Measurements from ENCODE around the gene AQP3.

AQP3 gene

GRCh38 chr9:33419708-33420303 is 27.6 kb downstream of the AQP3 start:
- TF ChIP-seq ZNF274 (IDR thresholded peaks at IDR 0.05; ENCODE audit: low read depth, low read length), result no peak
- TF ChIP-seq YY1 (IDR thresholded peaks at IDR 0.05; ENCODE audit: insufficient read depth, insufficient read length), result no peak
- no peak for TF ChIP-seq SUZ12 (IDR thresholded peaks at IDR 0.05; ENCODE audit: extremely low read depth, insufficient read depth, insufficient read length)
- Histone ChIP-seq H3K9me3 (ENCODE audit: insufficient read depth, low read length) (no peaks in the 10 kb centered on the region), H3K27me3 (ENCODE audit: insufficient read depth, insufficient read length) (no peaks in the 10 kb centered on the region), H3K4me1 (ENCODE audit: insufficient read depth, insufficient read length) (peaks cover 4% of the 10 kb centered on the region), H3K9ac (ENCODE audit: insufficient read length, low read depth) (no peak overlapping the region), H3K4me3 (ENCODE audit: insufficient read length, low read depth) (no peak overlapping the region), H3K36me3 (ENCODE audit: insufficient read depth, insufficient read length, low read length) (no peaks in the 10 kb centered on the region)
- DNase-seq (ENCODE audit: low read depth, low spot score), result no peak

- TF ChIP-seq ZNF274 (IDR thresholded peaks at IDR 0.05; ENCODE audit: low read depth, low read length) (no peak), YY1 (IDR thresholded peaks at IDR 0.05; ENCODE audit: insufficient read depth, insufficient read length) (no peak), SUZ12 (IDR thresholded peaks at IDR 0.05; ENCODE audit: extremely low read depth, insufficient read depth, insufficient read length) (no peak)
- no peak for DNase-seq (ENCODE audit: low read depth, low spot score)
- no peaks in the 10 kb centered on the region for H3K9me3 ChIP-seq (ENCODE audit: insufficient read depth, low read length)
- H3K4me1 ChIP-seq (ENCODE audit: insufficient read depth, insufficient read length), result peaks cover 4% of the 10 kb centered on the region
- no peaks in the 10 kb centered on the region for H3K36me3 ChIP-seq (ENCODE audit: insufficient read depth, insufficient read length, low read length)
- no peaks in the 10 kb centered on the region for H3K27me3 ChIP-seq (ENCODE audit: insufficient read depth, insufficient read length)
- H3K9ac ChIP-seq (ENCODE audit: insufficient read length, low read depth), result no peak overlapping the region
- no peak overlapping the region for H3K4me3 ChIP-seq (ENCODE audit: insufficient read length, low read depth)
These were observed 29.3 kb downstream of the AQP3 start for GRCh38 chr9:33418090-33418489.

- Histone ChIP-seq H3K36me3 (ENCODE audit: insufficient read depth, insufficient read length, low read length) (no peaks in the 10 kb centered on the region), H3K4me3 (ENCODE audit: insufficient read length, low read depth) (no peak overlapping the region), H3K9me3 (ENCODE audit: insufficient read depth, low read length) (no peaks in the 10 kb centered on the region), H3K27me3 (ENCODE audit: insufficient read depth, insufficient read length) (no peaks in the 10 kb centered on the region), H3K9ac (ENCODE audit: insufficient read length, low read depth) (no peak overlapping the region), H3K4me1 (ENCODE audit: insufficient read depth, insufficient read length) (peaks cover 4% of the 10 kb centered on the region)
- no peak for DNase-seq (ENCODE audit: low read depth, low spot score)
- TF ChIP-seq YY1 (IDR thresholded peaks at IDR 0.05; ENCODE audit: insufficient read depth, insufficient read length), result no peak
- TF ChIP-seq SUZ12 (IDR thresholded peaks at IDR 0.05; ENCODE audit: extremely low read depth, insufficient read depth, insufficient read length), result no peak
- TF ChIP-seq ZNF274 (IDR thresholded peaks at IDR 0.05; ENCODE audit: low read depth, low read length), result no peak
These were observed 30.4 kb downstream of the AQP3 start for GRCh38 chr9:33416996-33417395.

- Histone ChIP-seq H3K36me3 (ENCODE audit: insufficient read depth, insufficient read length, low read length) (no peaks in the 10 kb centered on the region), H3K9ac (ENCODE audit: insufficient read length, low read depth) (no peak overlapping the region), H3K4me1 (ENCODE audit: insufficient read depth, insufficient read length) (peaks cover 4% of the 10 kb centered on the region), H3K9me3 (ENCODE audit: insufficient read depth, low read length) (no peaks in the 10 kb centered on the region), H3K4me3 (ENCODE audit: insufficient read length, low read depth) (no peak overlapping the region), H3K27me3 (ENCODE audit: insufficient read depth, insufficient read length) (no peaks in the 10 kb centered on the region)
- no peak for TF ChIP-seq ZNF274 (IDR thresholded peaks at IDR 0.05; ENCODE audit: low read depth, low read length)
- no peak for TF ChIP-seq YY1 (IDR thresholded peaks at IDR 0.05; ENCODE audit: insufficient read depth, insufficient read length)
- TF ChIP-seq SUZ12 (IDR thresholded peaks at IDR 0.05; ENCODE audit: extremely low read depth, insufficient read depth, insufficient read length), result no peak
- peak; percentile 51 for DNase-seq (ENCODE audit: low read depth, low spot score)
These were observed 31.8 kb downstream of the AQP3 start for GRCh38 chr9:33415501-33416038.

GRCh38 chr9:33414889-33415500 is 32.4 kb downstream of the AQP3 start:
- Histone ChIP-seq H3K36me3 (ENCODE audit: insufficient read depth, insufficient read length, low read length) (no peaks in the 10 kb centered on the region), H3K4me1 (ENCODE audit: insufficient read depth, insufficient read length) (peaks cover 4% of the 10 kb centered on the region), H3K4me3 (ENCODE audit: insufficient read length, low read depth) (no peak overlapping the region), H3K27me3 (ENCODE audit: insufficient read depth, insufficient read length) (no peaks in the 10 kb centered on the region), H3K9me3 (ENCODE audit: insufficient read depth, low read length) (no peaks in the 10 kb centered on the region), H3K9ac (ENCODE audit: insufficient read length, low read depth) (no peak overlapping the region)
- TF ChIP-seq YY1 (IDR thresholded peaks at IDR 0.05; ENCODE audit: insufficient read depth, insufficient read length) (no peak), SUZ12 (IDR thresholded peaks at IDR 0.05; ENCODE audit: extremely low read depth, insufficient read depth, insufficient read length) (no peak), ZNF274 (IDR thresholded peaks at IDR 0.05; ENCODE audit: low read depth, low read length) (no peak)
- no peak for DNase-seq (ENCODE audit: low read depth, low spot score)

- TF ChIP-seq SUZ12 (IDR thresholded peaks at IDR 0.05; ENCODE audit: extremely low read depth, insufficient read depth, insufficient read length), result no peak
- no peak for TF ChIP-seq YY1 (IDR thresholded peaks at IDR 0.05; ENCODE audit: insufficient read depth, insufficient read length)
- no peak for TF ChIP-seq ZNF274 (IDR thresholded peaks at IDR 0.05; ENCODE audit: low read depth, low read length)
- Histone ChIP-seq H3K9me3 (ENCODE audit: insufficient read depth, low read length) (no peaks in the 10 kb centered on the region), H3K36me3 (ENCODE audit: insufficient read depth, insufficient read length, low read length) (no peaks in the 10 kb centered on the region), H3K27me3 (ENCODE audit: insufficient read depth, insufficient read length) (no peaks in the 10 kb centered on the region), H3K4me3 (ENCODE audit: insufficient read length, low read depth) (no peak overlapping the region), H3K4me1 (ENCODE audit: insufficient read depth, insufficient read length) (peaks cover 4% of the 10 kb centered on the region), H3K9ac (ENCODE audit: insufficient read length, low read depth) (no peak overlapping the region)
- DNase-seq (ENCODE audit: low read depth, low spot score), result no peak
These were observed 33.1 kb downstream of the AQP3 start for GRCh38 chr9:33414268-33414667.

- H3K9ac ChIP-seq (ENCODE audit: insufficient read length, low read depth), result no peak overlapping the region
- H3K4me1 ChIP-seq (ENCODE audit: insufficient read depth, insufficient read length), result peaks cover 10% of the 10 kb centered on the region
- no peak for TF ChIP-seq ZNF274 (IDR thresholded peaks at IDR 0.05; ENCODE audit: low read depth, low read length)
- DNase-seq (ENCODE audit: low read depth, low spot score), result no peak
- no peak overlapping the region for H3K4me3 ChIP-seq (ENCODE audit: insufficient read length, low read depth)
- no peaks in the 10 kb centered on the region for H3K9me3 ChIP-seq (ENCODE audit: insufficient read depth, low read length)
- no peaks in the 10 kb centered on the region for H3K36me3 ChIP-seq (ENCODE audit: insufficient read depth, insufficient read length, low read length)
- no peaks in the 10 kb centered on the region for H3K27me3 ChIP-seq (ENCODE audit: insufficient read depth, insufficient read length)
These were observed 39.3 kb downstream of the AQP3 start for GRCh38 chr9:33408087-33408486.

Measured in NT2/D1 (cell line).